Activated CD4-positive, alpha-beta T cell treated with anti-CD3 and anti-CD28 coated beads for 48 hours (primary cell): Measurements from ENCODE around the gene KLHL29.
"Not testable (repeated sequence)": the region's sequence is repeated elsewhere in the genome, so short reads cannot be mapped to it uniquely, and the experiment has no call there.

ENCODE experiments used
- DNase-seq: peaks from one replicate; pipeline ENCODE4 v3.0.0-alpha.2; 2020

Gene KLHL29

DNA sequence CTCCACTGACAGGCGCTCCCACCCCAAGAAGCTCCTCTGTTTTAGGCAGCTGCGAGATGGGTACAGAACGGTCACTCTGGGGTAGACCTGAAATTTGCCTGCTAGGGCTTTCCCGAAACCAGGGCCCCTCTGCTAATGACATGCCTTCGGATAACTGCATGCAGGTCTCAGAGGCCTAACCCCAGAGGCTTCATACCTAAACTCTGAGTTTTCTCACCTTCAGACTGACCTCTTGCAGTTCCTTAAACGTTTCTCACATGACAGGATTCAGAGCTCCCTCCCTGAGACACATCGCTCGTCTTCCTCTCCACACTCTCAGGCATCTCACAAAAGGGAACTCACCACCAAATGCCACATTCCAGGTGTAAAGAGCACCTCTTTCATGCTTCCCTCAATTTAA is 11.3 kb upstream of the KLHL29 start:
- no peak for DNase-seq

DNA sequence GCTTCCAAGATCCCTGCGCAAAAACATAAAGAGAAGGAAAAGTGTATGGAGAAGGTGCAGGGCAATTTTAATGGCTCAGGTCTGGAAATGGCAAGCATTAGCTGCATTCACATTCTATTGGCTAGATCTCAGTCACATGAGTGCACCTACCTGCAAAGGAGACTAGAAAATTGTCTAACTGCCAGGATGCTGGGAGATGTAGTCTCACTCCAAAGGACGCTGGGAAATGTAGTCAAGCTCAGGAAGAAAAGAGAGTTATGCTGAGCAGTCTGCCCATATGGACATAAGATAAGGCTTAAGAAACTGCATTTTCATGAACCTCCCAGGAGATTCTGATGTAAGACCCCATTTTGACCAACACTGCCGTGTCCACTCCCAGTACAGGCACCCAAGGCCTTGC is 9.5 kb upstream of the KLHL29 start:
- no peak for DNase-seq

DNA sequence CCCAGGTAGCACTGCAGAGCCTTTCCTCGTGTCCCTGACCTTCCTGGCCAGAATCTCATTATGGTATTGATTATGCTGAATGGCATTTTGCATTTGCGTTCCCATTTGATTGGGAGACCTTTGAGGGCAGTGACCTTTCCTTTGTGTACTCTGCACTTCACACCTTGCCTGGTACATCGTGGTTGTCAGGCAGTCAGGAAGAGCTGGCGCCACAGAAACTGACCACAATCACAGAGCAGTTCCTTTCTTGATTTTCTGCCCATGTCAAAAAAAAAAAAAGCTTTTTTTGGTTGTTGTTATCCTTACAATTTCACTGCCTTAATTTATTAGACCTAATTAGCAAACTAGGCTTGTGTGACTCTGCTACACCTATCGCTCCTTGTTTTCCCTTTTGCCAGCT is 8.9 kb upstream of the KLHL29 start:
- DNase-seq: no peak

DNA sequence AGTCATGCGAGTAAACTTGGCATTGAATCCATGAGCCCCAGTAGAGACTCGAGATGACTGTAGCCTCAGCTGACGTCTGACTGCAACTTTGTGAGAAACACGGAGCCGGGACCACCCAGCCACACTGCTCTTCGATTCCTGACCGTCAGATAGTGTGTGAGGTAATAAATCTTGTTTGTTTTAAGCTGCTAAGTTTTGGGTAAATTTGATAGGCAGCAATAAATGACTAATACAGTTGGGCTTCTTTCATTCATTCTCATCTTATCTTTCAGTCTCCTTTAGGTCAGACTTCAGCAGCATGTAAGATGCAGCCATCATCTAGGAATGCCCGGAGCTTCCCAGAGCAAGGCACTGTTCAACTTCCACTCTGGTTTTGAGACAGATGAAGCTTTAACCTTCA is 8.0 kb upstream of the KLHL29 start:
- DNase-seq: no peak

DNA sequence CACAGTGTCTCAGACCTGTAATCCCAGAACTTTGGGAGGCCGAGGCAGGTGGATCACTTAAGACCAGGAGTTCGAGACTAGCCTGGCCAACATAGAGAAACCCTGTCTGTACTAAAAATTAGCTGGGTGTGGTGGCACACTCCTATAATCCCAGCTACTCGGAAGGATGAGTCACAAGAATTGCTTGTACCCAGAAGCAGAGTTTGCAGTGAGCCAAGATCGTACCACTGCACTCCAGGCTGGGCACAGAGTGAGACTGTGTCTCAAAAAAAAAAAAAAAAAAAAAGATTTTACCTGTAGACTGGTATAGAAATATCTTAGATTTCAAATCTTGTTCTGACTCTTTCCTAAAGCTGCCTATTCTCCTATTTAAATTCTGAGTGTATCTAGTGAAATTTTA is 7.2 kb upstream of the KLHL29 start:
- DNase-seq: no peak

DNA sequence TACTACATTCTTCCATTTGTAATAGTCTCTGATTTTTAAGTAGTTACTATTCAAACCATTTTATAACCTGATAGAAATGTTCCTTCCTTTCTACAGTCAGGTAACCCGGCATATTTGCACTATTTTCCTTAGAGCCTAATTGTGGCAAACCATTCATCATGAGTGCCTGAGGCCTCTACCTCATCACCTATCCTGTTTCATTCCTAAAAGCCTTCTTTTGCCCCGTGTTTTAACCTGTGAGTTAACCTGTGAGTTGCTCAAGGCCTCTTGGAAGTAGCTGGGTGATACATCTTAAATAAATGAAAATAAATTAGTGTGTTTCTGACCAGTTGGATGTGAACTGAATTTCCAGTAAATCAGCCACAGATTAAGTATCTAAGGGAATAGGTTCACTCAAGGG is 6.5 kb upstream of the KLHL29 start:
- no peak for DNase-seq

DNA sequence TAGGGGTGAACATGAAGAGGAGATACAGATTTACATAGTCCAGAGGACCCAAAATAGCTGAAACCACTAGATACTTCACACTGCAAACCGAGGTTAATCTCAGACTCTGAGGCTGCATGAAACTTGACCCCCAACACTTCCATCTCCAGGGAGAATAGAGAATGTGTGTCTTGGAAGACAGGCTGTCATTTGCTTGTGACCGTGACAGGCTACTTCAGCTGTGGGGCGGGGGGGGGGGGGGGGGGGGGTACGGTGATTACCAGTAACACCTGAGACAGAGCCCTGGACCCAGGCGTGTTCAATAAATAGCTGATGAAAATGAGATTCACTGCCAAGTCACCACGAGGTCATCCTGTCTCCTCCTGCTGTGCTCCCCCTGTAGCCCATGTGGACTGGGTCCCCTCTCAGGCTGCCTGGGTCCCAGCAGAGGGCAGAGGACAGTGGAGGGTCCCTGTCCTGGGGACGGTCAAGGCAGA is 5.7 kb upstream of the KLHL29 start:
- DNase-seq: no peak

DNA sequence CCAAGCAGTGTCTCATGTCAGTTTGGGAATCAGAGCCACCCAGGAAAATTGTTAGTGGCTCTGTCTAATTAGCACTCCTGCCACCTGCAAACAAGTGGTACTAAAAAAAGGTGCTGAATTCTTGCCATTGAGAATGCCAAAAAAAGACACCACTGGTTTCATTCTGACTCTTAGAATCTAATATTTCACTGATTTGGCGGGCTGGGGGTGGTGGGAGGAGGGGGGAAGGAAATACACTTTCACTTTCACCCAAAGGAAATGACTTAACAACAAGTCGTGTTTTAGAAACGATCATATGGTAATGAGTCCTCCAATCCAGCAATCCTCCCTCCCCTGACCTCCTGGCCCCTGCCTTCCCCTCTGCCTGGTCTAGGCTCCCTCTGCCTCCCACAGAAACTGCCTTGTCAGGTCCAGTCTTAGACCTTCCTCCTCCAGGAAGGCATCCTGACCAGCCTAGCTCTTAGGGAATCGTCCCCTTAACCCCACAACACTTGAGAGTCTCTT is 4.4 kb upstream of the KLHL29 start:
- peak; percentile 64 for DNase-seq

DNA sequence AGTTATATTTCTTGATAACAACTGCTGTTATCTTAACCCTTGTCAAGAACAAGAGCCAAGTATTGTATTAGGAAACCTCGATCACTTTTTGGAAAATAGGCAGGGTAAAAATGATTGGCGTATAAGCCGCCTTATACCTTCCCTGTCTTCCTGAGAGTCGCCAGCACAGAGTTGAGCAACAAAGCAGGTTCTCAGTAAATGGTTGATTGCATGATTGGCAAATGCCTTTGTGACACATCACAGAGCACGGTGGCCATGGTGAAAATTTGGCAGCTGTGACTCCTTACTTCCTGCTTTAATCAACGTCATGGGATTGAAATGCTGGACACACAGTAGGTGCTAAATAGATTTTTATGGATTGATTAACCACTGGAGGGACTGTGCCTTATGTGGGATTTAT is 3.9 kb upstream of the KLHL29 start:
- DNase-seq: peak; percentile 50

DNA sequence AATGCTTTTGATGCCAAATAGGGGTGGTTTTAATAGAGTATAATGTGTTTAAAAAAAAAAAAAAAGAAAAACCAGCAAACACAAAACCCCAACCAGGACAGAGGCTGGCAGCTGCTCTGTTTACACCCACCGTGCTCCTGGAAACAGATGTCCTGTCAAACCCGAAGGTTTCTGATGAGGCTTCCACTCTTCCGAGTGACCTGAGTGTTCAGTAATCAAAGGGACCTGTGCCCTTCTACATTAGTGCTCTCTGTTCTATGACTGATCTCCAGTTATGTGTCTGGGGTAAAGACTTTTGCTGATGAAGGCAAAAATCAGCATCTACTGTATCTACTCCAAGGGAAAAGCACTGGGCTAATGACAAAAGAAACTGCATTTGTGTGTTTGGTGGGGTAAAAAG is 3.5 kb upstream of the KLHL29 start:
- no peak for DNase-seq

DNA sequence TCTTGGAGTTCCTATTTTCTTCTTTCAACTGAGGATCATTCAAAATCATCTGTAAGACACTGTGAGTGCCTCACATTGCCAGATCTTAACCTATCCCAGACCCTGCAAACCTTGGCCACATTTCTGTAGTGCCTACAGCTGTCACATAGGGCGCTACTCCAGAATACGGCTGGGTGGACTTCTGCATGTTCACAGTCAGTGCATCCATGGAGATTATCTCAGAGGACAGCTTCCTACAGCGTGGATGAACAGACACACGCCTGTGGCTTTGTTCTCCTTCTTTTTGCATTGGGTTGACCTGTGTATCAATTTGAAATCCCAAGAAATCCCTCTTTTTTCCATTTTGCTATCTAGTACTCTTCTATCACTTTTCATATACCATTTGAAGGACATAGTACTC is 1.9 kb upstream of the KLHL29 start:
- no peak for DNase-seq

DNA sequence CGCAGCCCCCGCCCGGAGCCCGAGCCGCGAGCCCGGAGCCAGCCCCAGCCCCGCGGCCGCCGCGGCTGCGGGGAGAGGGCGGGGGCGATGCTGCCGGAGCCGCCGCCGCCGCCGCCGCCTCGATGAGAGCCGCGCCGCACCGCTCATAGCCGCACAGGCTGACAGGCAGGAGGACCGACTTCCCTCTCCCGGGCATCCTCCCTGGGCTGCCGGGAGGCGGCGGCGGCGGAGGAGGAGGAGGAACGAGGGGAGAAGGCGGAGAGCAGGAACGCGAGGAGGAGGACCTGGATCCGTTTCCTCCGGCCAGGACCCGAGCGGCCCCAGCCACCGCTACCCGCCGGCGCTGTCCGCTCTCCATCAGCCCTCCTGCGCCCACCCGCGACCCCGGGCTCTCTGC is 370 bp downstream of the KLHL29 start:
- peak; percentile 26 for DNase-seq

DNA sequence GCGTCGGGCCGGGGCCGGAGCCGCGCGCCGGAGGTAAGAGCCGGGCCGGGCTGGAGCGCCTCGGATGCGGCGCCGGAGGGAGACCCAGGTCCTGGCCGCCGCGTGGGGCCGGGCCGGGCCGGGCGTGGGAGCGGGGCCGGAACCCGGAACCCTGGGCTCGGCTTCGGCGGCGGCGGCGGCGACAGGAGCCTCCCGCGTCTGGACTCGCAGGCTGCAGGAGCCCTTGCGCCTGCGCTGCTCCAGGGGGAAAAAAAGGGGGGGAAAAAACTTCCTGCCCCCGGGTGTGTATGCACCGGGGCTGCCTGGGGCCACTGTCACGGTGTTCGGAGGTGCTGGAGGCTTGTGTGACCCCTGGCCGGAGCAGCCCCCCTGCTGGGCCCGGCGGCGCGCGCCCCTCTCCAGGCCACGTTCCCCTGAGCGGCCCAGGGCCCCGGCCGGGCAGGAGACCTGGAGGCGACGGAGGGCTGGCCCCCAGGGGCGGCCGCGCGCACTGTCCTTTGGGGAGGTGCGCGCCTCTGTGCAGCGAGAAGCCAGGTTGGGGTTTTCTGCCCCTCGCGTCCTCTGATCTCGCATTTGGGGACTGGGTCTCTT is 864 bp downstream of the KLHL29 start:
- no peak for DNase-seq

DNA sequence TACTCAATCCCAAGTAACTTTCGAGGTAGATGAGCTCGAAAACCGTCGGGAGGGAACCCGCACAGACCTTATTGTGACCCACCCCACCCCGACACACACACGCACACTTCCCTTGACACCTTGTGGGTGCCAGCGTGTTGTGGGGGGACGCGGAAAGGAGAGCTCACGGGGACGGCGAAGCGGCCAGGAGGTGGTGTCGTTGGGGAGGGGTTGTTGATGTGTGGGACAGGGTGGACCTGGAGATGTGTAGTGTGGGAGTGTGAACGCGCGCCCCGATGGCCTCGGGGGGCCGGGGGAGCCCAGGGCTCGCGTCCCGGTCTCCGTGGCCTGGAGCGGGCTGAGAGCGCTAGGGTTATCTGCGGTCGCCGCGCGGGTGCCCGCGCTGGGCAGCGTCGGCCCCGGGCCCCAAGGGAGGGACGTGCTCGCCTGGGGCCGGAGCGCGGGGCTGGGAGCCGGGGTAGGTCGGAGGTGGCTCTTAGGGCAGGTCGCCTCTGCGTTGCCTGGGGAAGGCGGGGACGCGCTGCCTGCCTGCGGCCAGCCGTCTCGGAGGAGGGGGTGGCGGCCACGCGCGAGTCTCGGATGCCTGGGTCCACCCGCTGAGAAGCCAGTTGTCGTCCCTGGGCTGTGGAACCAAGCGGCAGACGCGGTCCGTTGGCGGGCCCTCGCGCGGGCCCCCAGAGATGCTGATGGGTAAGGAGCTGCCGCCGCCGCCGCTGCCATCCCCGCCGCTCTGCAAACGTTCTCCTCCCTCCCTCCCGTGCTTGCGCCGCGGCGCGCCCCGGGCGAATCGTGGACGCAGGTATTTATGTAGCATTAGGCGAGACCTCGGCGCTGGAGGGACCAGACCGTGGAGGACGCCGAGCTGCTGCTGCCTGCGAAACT is 1.6 kb downstream of the KLHL29 start:
- DNase-seq: peak; percentile 47

DNA sequence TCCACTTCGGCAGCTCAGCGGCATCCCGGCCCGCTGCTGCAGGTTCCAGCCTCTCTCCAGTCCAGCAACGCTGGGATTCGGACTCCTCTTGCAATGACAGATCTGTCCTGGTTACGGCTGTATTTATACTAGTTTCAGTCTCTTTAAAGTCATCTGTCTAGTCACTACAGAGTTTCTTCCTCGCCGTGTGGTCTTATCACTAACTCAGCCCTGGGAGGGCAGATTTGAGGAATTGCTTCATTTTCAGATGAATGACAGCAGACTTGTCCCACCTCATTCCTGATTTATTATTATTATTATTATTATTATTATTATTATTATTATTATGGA is 2.2 kb downstream of the KLHL29 start:
- DNase-seq: no peak

DNA sequence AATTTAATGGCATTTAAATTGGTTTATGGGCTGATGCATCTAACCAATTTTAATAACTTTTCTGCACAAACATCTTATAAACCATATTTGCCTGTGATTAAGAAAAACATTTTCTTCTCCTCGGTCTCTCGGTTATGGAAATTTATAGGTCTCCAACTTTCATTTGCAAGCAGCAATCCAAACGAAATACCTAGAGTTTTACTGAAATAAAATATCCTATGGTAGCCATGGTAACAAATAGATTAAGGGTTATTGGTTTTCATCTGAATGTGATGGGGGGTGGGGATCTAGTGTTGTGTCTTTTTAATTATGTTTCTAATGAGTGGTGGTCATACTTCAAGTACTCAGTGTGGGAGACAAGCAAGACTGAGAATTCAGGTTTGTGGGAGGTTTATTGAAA is 2.9 kb downstream of the KLHL29 start:
- no peak for DNase-seq

DNA sequence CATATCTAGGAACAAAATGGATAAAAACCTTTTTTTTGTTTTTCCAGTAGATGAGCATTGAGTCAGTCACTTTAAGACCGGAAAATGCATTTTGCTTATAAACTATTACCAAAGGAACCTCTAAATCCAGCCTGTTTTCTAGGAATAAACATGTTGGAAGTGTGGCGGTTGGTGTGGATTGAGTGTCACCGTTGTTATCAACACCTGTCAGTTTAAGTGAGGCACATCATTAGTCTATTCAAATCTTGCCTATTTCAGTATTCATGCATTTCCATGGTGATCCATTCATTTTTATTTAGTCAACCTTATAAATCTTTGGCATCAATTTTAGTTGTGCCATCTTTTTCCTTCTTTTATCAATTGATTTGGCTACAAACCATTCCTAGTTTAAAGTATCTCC is 3.3 kb downstream of the KLHL29 start:
- no peak for DNase-seq

DNA sequence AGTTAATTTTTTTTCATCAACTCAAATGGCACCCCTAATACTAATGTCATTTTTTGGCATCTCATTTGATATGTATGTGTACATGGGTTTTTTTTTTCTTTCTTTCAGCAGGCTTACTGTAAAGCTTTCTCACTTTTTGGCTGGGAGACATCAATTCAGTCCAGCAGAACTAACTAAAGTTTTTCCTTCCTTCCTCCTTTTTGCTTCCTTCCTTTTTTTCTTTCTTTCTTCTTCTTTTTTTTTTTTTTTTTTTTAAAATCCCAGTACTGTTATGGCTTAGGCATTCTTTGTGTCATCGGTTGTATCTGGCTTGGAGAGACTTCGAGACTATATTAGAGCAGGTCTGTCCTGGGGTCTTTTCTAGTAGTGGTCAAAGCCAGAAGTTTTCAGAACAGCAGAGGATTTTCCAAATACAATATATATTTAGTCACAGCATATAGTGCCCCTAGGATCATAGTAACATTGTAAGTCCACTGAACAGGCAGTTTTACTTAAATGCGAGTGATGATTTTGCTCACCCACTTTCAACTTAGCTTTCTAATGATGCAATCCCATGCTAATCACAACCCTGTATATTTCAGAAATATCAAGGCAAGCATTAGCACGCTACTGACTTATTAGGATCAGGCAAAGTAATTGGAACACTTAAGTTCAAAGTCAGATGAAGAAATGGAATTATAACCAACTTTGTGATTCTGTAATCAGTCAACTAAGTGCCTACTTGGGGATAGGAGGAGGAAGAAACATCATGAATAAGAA is 4.0 kb downstream of the KLHL29 start:
- DNase-seq: no peak

DNA sequence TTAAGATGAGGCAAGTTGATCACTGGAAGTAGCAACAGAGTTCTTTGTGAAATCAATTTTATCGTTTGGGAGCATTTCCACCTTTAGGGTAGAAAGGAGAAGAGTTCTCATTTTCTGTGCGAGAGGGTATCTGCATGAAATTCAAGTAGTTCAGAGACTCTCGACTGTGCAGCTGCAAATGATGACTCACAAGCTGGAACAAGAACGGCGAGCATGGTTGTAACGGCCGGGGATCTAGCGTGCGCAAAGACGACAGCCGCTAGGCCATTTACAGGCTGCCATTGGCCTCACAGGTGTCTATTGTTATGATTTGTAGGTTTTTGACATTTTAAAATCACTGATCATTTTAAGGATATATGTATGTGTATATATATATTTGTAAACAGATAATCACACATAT is 5.2 kb downstream of the KLHL29 start:
- no peak for DNase-seq

DNA sequence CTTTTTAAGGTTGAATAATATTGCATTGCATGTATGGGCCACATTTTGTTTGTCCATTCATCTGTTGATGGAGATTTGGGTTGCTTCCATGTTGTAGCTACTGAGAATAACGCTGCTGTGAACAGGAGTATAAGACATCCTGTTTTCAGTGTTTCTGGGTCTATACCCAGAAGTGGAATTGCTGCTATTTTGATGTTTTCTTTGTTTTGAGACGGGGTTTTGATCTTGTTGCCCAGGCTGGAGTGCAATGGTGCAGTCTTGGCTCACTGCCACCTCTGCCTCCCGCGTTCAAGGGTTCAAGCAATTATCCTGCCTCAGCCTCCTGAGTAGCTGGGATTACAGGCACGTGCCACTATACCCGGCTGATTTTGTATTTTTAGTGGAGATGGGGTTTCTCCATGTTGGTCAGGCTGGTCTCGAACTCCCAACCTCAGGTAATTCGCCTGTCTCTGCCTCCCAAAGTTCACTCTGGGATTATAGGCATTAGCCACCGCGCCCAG is 6.3 kb downstream of the KLHL29 start:
- not testable (repeated sequence) for DNase-seq

DNA sequence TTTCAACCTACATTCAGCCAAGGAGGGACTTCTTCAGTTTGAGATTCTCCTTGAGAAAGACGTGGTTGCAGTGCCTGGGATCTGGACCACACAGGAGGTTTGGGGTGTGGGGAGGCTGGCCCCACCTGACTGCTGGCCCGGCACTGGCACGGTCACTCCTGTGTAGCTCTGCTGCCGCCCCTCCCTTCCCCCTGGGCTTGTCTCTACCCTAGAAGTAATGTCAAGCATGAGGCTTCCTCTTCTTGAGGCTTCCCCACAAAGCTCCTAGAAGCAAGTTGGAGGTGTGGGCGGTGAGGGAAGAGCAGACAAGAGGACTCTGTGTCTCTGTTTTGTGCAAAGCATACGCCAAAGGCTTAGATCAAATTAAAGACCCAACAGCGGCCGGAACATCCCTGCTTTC is 8.7 kb downstream of the KLHL29 start:
- no peak for DNase-seq

DNA sequence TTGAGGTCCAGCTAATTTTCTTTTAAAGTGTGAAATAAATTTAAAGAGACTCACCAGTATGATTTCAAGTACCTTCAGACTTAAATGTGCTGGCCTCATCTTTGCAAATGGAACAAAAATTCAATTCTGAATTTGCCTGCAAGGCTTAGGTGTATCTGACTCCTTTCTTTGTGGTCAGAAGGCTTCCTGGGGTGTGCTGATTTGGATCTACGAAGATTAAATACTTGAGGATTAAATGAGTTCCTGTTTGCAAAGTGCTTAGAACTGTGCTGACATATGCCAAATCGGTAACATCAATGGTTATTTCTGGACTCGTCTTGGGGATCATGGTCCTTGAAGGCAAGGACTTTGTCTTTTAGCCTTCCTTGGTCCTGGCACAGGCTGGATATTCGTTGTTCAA is 9.7 kb downstream of the KLHL29 start:
- no peak for DNase-seq

DNA sequence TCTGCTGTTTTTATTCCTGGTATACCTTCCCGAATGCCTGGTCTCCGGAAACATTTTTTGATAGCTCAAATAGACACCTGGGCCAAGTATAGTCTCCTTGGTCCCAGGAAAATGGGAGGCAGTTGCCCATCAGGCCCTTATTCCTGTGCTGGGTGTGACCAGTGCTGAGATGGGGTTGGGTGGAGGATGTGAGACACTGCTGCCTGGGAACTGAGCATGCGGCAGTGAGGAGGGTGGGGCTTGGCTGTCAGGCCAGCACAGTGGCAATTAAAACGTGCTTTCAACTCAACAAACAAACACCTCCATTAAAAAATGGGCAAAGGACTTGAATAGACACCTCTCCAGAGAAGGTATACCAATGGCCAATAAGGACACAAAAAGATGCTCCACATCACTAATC is 12.5 kb downstream of the KLHL29 start:
- DNase-seq: no peak
